SK-N-MC (cell line): ENCODE results near the gene SLC15A1.

ENCODE experiments used
- EZH2 ChIP-seq: fragments of 200-600 bp; sonication (generic); IDR thresholded peaks from one replicate; pipeline ENCODE4 v1.6.1; 2017; ENCODE audit warnings: antibody characterized with exemption
- FOXP2 ChIP-seq: optimal IDR thresholded peaks from 2 replicates; pipeline ENCODE3; 2011; ENCODE audit warnings: mild to moderate bottlenecking, moderate library complexity; ENCODE audit not compliant: insufficient read depth; ENCODE audit errors: extremely low read length, control extremely low read depth
- POLR2AphosphoS5 ChIP-seq: IDR thresholded peaks from 2 replicates; pipeline ENCODE4 v1.6.1; 2012; ENCODE audit warnings: mild to moderate bottlenecking, low read depth, low read length, borderline replicate concordance

DNA sequence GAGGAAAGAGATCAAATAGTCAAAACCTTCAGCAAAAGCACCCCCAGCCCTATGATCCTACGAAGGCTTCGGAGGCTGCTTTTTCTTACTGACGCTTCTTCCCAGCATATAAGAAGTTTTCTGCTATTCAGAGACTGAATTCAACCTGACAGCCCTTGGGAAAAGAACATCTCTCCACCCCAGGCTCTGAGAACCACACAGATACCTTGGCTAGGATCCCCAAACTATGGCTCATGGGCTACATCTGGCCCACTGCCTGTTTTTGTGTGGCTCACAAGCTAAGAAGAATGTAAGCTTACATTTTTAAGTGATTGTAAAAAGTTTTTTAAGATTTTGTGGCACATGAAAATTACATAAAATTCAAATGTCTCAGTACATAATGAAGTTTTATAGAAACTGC, 3.0 kb downstream of the SLC15A1 start:
- TF ChIP-seq EZH2 (no peak), POLR2AphosphoS5 (no peak), FOXP2 (no peak)
